Measurements from ENCODE around the gene DNASE2.

Gene DNASE2

DNA sequence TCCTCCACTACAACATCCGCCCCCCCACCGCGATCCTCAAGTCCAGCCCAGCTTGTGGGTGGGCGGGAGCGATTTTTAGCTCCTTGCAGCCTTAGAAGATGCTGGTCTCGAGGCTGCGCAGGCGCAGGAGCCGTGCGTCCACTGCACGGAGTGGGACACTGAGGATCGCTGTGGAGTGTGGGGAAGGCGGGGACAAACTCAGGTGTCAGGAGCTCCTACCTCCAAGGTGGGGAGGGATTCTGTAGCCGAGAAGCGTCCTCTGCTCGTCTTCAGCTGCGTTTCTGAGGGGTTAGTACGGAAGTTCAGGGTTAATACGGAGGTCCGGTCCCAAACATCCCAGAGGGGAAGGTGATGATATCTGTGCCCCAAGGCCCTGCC is 46.7 kb downstream of the DNASE2 start, which contains the start of gene RTBDN:
Gene RTBDN (minus strand): TSS at position 14 of the 378 bp plus-strand sequence. CDS start 4,600 bp downstream, outside the sequence.
- no peak for DNase-seq (ENCODE audit: low read depth in 2 of 2)

DNA sequence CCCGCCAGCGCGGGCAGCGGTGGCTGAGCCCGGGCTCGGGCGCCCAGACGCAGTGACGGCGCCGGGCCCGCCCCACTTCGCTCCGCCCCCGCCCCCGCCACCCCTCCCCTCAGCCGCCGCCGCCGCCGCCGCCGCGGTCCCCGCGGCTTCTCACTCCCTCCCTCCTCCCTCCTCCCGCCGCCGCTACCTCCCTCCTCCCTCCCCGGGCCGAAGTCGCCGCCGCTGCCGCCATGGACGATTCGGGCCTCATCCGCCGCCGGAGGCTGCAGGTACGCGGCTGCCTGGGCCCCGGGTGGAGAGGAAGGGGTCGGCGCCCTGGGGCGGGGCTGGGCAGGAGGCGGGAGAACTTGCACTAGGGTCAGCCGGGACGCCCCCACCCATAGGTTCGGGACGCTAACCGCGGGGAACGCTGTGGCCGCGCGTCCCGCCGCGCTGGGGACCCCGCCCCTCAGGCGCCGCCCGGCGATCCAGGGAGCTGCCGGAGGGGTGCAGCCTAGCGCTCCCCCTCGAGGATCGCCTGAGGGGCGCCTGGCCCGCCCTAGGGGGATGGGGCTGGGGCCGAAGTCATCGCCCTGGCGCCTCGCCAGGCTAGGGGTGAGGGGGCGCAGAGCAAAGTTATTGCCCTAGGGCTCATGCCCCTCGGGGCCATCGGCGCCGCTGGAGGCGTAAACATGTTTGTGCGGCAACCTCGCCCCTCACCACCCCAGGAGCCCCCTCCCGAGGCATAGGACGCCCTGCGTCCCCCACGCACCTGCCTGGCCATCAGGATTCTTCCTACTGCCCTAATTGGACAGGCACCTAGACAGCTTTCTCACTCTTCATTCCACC is 47.3 kb downstream of the DNASE2 start:
- no peak for DNase-seq (ENCODE audit: low read depth in 2 of 2)

DNA sequence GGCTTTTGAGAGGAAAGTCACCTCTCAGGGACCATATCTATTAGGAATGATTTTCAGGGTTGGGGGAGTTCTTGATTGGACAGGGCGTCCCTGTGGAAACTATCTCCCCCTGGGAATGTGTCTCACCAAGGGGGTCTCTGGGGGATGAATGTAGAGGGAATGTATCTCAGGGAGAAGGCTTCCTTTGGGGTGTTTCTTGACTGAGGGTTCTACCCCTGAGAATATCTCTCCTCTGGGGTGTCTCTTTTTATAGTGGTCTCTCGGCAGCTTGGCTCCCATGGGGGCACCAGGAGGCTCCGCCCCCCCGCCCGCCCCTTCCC is 47.9 kb downstream of the DNASE2 start:
- no peak for DNase-seq (ENCODE audit: low read depth in 2 of 2)

DNA sequence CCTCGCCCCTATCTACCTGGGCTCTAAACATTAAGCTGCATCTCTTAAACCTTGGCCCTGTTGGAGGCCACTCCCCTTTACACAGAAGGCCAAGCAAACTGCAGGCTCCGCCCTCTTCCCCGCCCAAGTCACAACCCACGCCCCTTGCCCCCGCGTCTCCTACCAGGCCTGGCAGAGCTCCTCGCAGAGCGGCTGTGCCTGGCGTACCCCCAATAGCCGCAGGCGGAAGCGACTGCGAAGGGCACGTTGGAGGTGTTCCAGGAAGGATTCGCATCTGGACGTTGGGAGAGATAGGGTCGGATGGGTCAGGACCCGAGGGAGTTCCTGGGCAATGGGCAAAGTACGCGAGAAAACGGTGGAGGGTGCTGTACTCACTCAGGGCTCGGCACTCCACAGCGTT is 52.8 kb downstream of the DNASE2 start:
- DNase-seq (ENCODE audit: low read depth in 2 of 2) = no peak

DNA sequence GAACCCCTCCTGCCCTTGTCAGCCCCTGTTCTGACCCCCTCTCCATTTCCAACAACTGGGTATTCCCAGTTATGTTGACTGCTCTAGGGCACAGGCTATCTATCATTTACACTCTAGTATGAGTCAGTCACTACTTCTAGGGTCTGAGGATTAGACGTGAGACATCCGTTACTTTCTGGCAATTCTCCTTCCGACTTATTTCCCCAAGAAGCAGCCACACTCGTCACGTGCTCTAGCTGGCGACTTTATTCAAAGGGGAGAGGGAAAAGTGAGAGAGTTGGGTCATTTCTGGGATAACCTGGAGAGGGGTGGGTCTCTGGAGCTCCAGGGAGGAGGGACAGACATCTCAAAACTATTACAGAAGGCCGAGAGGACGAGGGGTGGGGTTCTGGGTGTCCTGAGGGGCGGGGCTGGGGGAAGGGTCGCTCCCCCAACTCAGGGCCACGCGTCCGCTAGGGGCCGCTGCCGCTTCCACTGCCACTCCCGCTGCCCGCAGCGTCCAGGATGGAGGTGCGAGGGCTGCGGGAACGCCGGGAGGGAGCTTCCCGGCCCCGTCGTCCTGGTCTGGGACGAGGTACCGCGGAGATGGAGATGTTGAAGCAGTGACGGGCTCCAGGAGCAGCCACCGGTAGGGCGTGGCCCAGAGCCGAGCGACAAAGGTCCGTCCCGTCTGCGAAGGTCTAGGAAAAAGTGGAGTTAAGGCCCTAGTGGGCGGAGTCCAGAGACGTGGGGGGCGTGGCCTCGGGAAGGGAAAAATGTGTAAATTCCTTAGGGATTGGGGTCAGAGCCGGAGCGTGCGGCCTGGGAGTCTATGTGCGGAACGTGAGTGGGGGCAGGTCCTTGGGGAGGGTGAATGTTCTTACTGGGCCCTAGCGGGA is 55.8 kb downstream of the DNASE2 start:
- no peak for DNase-seq (ENCODE audit: low read depth in 2 of 2)

Measured in stimulated activated CD4-positive, alpha-beta T cell treated with anti-CD3 and anti-CD28 coated beads, Interleukin-1b, Interleukin-23, amount 100 ng/mL, for 1 hour (primary cell).